Peyer's patch (tissue), 4 donors: Measurements from ENCODE around the gene CCN2. TPM values are rescaled to one million over a fixed set of nuclear protein-coding genes. Genes with fewer than 3 reads are reported as not detected.
A peak's percentile ranks its signal among the peaks of the same experiment; 100 is the strongest.

ENCODE experiments used
- DNase-seq, 3 donors: peaks; one replicate each; pipeline ENCODE4 v3.0.0-alpha.2; 2017 to 2019
- H3K27ac ChIP-seq, 4 donors: fragments of 200-600 bp; sonication (generic); one replicate each; pipeline ENCODE4 v1.5.1; 2016 to 2019
- H3K27me3 ChIP-seq, 2 donors: fragments of 200-600 bp; sonication (generic); one replicate each; pipeline ENCODE4 v1.5.1; 2019
- H3K36me3 ChIP-seq, 3 donors: fragments of 200-600 bp; sonication (generic); one replicate each; pipeline ENCODE4 v1.5.1; 2016 to 2019
- H3K4me1 ChIP-seq, 4 donors: fragments of 200-600 bp; sonication (generic); one replicate each; pipeline ENCODE4 v1.5.1; 2016 to 2019
- H3K4me3 ChIP-seq, 4 donors: fragments of 200-600 bp; sonication (generic); 1 replicate in 3 of 4; 2 replicates in 1 of 4; pipeline ENCODE4 v1.5.1; 2016 to 2019; ENCODE audit warnings: mild to moderate bottlenecking in 1 of 4
- H3K9me3 ChIP-seq, 4 donors: fragments of 200-600 bp; sonication (generic); one replicate each; pipeline ENCODE4 v1.5.1; 2016 to 2019; ENCODE audit warnings: mild to moderate bottlenecking in 1 of 4
- CTCF ChIP-seq, 6 experiments: fragments of 450-650 bp in 4 of 6; fragments of 200-600 bp in 2 of 6; sonication (generic) in 1 of 6; IDR thresholded peaks; one replicate each; pipeline ENCODE4 v1.5.1; 2017 to 2019; ENCODE audit warnings: antibody characterized with exemption in 6 of 6, mild to moderate bottlenecking in 3 of 6, moderate library complexity in 1 of 6
- POLR2A ChIP-seq, 2 donors: fragments of 450-650 bp; IDR thresholded peaks; one replicate each; pipeline ENCODE4 v1.5.1; 2017; ENCODE audit warnings: antibody characterized with exemption in 2 of 2, mild to moderate bottlenecking in 2 of 2, moderate library complexity in 2 of 2
- total RNA-seq, 4 donors: library from RNA; depleted of rRNA; stranded (reverse); fragments of >200 nt; gene quantifications; one replicate each; pipeline ENCODE4 v1.1.0, GENCODE V29; 2016

CCN2 gene
- total RNA-seq, 4 donors from 2014 or later = 28.7 to 262 (median 72.2) TPM

DNA sequence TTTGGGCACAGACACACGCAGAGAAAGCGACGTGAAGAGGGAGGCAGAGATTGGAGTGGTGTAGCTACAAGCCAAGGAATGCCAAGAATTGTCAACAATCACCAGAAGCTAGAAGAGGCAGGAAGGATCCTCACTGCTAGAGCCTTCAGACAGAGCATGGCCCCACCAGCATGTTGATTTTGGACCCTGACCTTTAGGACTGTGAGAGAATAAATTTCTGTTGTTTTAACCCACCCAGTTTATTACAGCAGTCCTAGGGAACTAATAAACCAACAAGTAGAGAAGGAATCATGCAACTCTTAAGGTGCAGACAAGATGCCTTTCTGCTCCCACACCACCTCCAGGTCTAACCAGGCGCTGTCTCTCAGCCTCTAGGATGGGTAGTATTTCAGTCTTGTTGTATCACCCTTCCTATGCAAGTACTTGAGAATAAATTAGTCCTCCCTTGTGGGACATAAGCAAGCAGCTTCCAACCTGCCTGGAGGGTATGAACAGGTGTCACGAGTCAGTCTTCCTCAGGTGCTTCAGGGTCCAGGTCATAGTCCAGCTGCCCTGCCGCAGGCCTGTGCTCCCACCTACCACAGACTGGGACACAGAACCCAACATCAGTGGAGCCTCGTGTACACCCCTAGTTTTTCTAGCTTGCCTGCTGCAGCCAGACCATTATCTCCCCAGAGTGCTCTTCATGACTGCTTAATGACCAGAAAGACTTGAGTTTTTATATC lies 46.4 kb upstream of the CCN2 start:
- DNase-seq = no peak
- no peaks in the 10 kb centered on the region for H3K27me3 ChIP-seq
- no peak overlapping the region for H3K4me3 ChIP-seq
- no peaks in the 10 kb centered on the region for H3K4me1 ChIP-seq
- no peaks in the 10 kb centered on the region for H3K36me3 ChIP-seq
- peak overlapping the region in 2 of 4 donors; percentile 15 to 21 for H3K27ac ChIP-seq
- H3K9me3 ChIP-seq = no peaks in the 10 kb centered on the region
- TF ChIP-seq CTCF (IDR thresholded peaks at IDR 0.05) = no peak
- TF ChIP-seq POLR2A (IDR thresholded peaks at IDR 0.05) = no peak

DNA sequence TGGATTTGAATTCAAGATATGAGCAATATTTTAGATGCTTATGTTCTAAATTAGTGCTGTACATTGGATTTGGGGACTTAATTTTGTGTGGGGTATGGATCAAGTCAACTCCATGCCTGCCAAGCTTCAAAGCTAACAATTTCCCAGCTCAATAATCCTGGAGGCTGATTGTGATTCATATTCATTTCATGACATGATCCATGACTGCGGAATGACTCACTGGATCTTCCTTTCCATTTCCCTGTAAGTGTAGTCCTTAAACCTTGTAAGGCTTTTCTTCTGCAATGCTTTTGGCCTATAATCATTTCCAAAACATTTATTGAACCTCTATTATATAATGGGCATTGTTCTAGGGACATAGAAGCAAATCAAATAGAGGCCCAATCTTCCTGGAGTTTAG lies 44.7 kb upstream of the CCN2 start:
- Histone ChIP-seq H3K4me3 (no peak overlapping the region), H3K27me3 (no peaks in the 10 kb centered on the region), H3K4me1 (no peaks in the 10 kb centered on the region), H3K27ac (no peak overlapping the region), H3K36me3 (no peaks in the 10 kb centered on the region), H3K9me3 (no peaks in the 10 kb centered on the region)
- no peak for DNase-seq
- TF ChIP-seq POLR2A (IDR thresholded peaks at IDR 0.05) (no peak), CTCF (IDR thresholded peaks at IDR 0.05) (no peak)

DNA sequence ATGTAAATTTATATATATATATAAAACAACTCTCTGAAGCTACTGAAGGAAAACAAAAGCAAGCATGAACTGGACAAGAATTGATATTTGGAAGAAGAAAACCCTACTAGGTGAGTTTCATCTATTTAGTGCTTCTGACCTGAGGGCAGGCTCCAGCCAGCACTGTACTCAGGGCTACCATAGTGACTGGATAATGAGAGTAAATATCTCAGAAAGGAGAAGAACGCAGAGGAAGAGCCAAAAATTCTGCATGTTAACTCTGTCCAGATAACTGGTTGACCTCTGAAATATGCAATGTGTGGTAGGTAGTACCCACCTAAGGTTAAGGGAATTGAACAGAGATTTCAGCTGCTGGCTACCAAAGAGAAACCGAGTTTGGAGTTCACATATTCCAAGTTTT lies 41.4 kb upstream of the CCN2 start:
- no peak overlapping the region for H3K4me3 ChIP-seq
- H3K27me3 ChIP-seq = no peaks in the 10 kb centered on the region
- H3K4me1 ChIP-seq = no peaks in the 10 kb centered on the region
- TF ChIP-seq CTCF (IDR thresholded peaks at IDR 0.05) = no peak
- no peak for TF ChIP-seq POLR2A (IDR thresholded peaks at IDR 0.05)
- DNase-seq = no peak
- H3K9me3 ChIP-seq = no peaks in the 10 kb centered on the region
- H3K27ac ChIP-seq = no peak overlapping the region
- H3K36me3 ChIP-seq = no peaks in the 10 kb centered on the region

DNA sequence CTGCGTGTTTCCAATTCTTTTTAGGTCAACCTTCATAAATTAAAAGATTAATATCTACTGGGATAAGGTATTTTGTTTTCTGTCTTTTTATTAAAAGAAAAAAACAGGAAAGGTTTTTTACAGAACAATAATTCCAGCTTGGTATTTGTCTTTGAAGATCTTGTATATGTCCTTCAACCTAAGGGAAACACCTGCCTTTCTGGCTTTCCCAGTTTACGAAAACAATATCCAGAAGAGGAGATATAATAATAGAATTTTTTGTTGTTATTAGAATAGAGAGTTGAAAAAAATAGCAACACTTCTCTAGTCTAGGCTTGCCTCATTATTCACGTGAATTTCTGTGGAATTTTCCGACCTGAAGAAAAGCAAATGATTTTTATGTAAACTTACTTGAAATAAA lies 37.9 kb upstream of the CCN2 start:
- DNase-seq = no peak
- H3K36me3 ChIP-seq = no peaks in the 10 kb centered on the region
- H3K9me3 ChIP-seq = no peaks in the 10 kb centered on the region
- no peaks in the 10 kb centered on the region for H3K4me1 ChIP-seq
- H3K27ac ChIP-seq = no peak overlapping the region
- no peak overlapping the region for H3K4me3 ChIP-seq
- TF ChIP-seq POLR2A (IDR thresholded peaks at IDR 0.05) (no peak), CTCF (IDR thresholded peaks at IDR 0.05) (no peak)
- no peaks in the 10 kb centered on the region for H3K27me3 ChIP-seq

DNA sequence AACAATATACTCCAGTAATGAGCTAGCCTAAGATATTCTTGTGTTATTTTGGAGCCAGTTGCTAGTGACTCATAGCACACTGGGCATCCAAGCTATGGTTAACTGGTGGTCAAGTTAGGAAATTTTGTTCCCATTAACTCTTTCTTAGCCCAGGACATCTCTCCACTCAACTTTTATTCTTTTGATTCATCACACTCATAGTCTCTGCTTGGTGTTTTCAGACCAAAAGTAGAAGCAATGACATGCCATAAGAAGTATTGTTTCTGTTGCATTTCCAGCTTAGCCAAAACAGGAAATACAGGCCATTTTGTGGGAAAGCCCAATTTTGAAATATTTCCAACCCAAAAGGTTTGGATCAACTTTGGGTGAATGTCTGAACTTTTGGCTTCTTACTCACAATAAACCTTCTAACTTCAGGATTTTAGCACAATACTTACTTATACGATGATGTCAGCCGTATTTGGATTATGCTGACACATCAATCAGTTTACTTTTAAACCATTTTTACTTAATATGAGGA lies 31.6 kb upstream of the CCN2 start:
- H3K27ac ChIP-seq = no peak overlapping the region
- H3K4me3 ChIP-seq = no peak overlapping the region
- no peaks in the 10 kb centered on the region for H3K36me3 ChIP-seq
- TF ChIP-seq CTCF (IDR thresholded peaks at IDR 0.05) (no peak), POLR2A (IDR thresholded peaks at IDR 0.05) (no peak)
- no peaks in the 10 kb centered on the region for H3K9me3 ChIP-seq
- peaks cover 0 to 8% (median 0%) of the 10 kb centered on the region in 4 donors for H3K4me1 ChIP-seq
- no peak for DNase-seq
- no peaks in the 10 kb centered on the region for H3K27me3 ChIP-seq
